Activated CD8-positive, alpha-beta memory T cell treated with anti-CD3 and anti-CD28 coated beads for 36 hours (primary cell): ENCODE results near the gene TANGO6. TPM values are rescaled to one million over a fixed set of nuclear protein-coding genes. Genes with fewer than 3 reads are reported as not detected.
"Not testable (repeated sequence)": the region's sequence is repeated elsewhere in the genome, so short reads cannot be mapped to it uniquely, and the experiment has no call there.

Source experiments
- CTCF ChIA-PET: fragments of 350-600 bp; sonication (Branson Sonifier 250); formaldehyde crosslinking; loops from one replicate; lab custom pipeline; 2021; ENCODE audit warnings: antibody characterized with exemption; lab: Charles Lee
- POLR2A ChIA-PET: fragments of 350-600 bp; sonication (Branson Sonifier 250); formaldehyde crosslinking; loops from one replicate; lab custom pipeline; 2021; ENCODE audit warnings: antibody characterized with exemption; lab: Charles Lee
- total RNA-seq, 2 experiments: library from RNA; stranded (reverse); gene quantifications; one replicate each; pipeline ENCODE4 v1.2.3, GENCODE V29; 2021

TANGO6 gene
- total RNA-seq, 2 experiments from 2014 or later: 28.1 to 32.6 TPM

GRCh38 chr16:69033151-69033949 lies 190.0 kb downstream of the TANGO6 start:
- ChIA-PET POLR2A (no interaction called here), CTCF (no interaction called here)

DNA sequence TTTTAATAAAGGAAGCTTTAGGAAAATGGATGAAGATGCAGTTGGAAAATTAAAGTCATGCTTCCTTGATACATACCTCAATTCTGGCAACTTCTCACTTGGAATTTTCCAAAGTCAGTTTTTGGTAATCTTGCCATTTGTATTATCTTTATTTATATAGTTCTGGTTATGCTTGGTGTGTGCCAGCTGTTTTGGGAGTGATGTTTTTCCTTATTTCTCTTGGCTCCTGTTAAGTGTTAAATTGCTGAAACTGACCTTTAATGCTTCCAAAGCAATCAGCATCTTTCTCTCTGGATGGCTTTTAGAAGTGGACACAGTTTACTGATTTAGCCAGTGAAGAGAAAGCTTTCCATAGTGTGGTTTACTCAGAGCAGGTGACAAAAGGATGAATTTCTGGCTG lies 192.0 kb downstream of the TANGO6 start:
- CTCF ChIA-PET: no interaction called here
- POLR2A ChIA-PET: no interaction called here

DNA sequence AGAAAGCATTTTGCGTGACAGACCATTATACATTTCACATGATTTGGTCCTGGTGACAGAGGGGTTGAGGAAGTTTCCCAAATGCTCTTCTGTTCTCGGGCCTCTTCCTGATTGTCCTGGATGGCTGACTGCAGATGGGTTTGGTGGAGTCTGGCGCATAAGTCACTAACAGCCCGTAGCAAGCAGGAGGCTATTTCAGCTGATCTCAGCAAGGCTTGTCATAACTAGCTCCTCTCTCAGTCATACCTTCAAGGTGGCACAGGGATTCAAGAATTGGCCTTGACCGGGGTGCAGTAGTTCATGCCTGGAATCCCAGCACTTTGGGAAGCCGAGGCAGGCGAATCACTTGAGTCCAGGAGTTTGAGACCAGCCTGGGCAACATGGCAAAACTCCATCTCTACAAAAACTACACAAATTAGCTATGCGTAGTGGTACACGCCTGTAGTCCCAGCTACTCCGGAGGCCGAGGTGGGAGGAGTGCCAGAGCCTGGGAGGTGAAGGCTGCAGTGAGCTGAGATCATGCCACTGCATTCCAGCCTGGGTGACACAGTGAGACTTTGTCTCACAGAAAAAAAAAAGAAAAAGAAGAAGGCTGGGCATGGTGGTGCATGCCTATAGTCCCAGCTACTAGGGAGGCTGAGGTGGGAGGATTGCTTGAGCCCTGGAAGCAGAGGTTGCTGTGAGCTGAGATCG lies 193.2 kb downstream of the TANGO6 start:
- CTCF ChIA-PET: no interaction called here
- POLR2A ChIA-PET: no interaction called here

- POLR2A ChIA-PET: interaction anchor here (0.7 kb wide), 1 partner anchor 172 kb away, joined by 3 read pairs; no protein-coding TSS in a partner anchor
- CTCF ChIA-PET: no interaction called here
These were observed 194.2 kb downstream of the TANGO6 start for GRCh38 chr16:69037373-69038160.

DNA sequence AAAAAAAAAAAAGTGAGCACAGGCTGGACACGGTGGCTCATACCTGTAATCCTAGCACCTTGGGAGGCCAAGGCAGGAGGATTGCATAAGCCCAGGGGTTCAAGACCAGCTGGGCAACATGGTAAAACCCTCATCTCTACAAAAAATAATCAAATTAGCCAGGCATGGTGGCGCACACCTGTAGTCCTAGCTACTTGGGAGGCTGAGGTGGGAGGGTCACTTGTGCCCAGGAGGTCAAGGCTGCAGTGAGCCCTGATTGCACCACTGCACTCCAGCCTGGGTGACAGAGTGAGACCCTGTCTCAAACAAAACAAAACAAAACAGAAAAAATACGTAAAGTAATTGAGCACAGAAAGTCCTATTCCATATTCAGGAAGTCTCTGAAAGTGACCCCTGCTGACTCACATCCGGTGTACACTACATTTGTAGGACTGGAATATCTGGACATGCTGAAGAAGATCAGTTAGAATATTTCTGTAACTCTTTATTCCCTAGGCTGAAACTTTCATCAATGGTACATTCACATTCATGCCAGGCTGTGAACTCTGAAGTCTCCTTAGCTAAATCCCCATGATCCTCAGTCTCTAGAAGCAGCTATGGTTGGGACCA lies 196.1 kb downstream of the TANGO6 start:
- CTCF ChIA-PET: no interaction called here

GRCh38 chr16:69040144-69040909 lies 197.0 kb downstream of the TANGO6 start:
- ChIA-PET POLR2A (no interaction called here), CTCF (no interaction called here)

More for the DNA sequence above, 196.1 kb downstream of the TANGO6 start:
- POLR2A ChIA-PET: no interaction called here

DNA sequence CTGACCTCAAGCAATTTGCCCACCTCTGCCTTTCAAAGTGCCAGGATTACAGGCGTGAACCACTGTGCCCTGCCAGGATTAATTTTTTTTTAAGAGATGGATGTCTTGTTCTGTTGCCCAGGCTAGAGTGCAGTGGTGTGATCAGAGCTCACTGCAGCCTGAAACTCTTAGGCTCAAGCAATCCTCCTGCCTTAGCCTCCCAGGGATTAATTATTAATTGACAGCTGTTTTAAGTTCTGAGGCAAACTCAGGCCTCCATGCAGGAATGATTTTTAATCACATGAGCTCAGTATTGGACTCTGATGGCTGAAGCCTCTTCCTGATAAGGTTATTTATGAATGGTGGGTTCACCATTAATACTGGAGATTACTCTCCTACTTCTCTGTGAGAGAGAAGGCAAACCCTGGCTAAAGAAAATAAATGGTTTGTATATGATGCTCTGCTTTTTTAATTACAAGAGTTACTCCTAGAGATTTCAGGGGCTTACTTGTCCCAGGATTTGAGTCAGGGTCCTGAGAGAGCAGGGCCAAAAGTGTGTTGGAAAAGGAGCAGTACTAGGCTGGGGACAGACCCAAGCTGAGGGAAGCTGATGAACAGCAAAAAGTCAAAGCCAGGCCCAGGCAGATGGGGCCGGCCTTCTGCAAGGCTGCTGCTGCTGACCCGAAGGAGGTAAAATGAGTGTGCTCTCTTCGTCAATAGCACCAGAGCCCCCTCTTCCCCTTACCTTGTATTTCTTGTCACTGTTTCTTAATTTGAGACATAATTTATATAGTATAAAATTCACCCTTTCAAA lies 205.2 kb downstream of the TANGO6 start:
- CTCF ChIA-PET: interaction anchor here (0.6 kb wide), 1 partner anchor 520 kb away, joined by 3 read pairs; no protein-coding TSS in a partner anchor
- POLR2A ChIA-PET: no interaction called here

- ChIA-PET POLR2A (no interaction called here), CTCF (no interaction called here)
These were observed 205.8 kb downstream of the TANGO6 start for GRCh38 chr16:69049146-69049545.

DNA sequence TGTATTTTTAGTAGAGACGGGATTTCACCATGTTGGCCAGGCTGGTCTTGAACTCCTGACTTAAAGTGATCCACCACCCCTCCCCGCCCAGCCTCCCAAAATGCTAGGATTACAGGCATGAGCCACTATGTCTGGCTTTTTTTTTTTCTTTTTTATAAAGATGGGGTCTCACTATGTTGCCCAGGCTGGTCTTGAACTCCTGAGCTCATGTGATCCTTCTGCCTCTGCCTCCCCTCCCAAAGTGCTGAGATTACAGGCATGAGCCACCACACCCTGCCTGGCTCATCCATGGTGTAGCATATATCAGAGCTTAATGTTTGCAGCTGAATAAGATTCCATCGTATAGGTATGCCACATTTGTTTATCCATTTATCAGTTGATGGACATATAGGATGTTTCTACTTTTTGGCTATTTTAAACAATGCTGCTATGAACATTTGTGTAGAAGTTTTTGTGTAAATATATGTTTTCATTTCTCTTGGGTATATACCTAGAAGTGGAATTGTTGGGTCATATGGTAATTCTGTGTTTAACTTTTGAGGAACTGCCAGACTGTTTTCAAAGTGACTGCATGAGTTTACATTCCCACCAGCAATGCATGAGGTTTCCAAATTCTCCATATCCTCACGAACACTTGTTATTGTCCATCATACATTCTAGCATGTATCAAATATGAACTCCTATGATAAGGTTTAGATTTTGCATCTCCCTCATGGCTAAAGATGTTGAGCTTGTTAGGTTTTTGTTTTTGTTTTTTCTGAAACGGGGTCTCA lies 206.5 kb downstream of the TANGO6 start:
- POLR2A ChIA-PET: interaction anchor here (0.6 kb wide), 1 partner anchor 73 kb away, joined by 3 read pairs; no protein-coding TSS in a partner anchor
- CTCF ChIA-PET: no interaction called here

DNA sequence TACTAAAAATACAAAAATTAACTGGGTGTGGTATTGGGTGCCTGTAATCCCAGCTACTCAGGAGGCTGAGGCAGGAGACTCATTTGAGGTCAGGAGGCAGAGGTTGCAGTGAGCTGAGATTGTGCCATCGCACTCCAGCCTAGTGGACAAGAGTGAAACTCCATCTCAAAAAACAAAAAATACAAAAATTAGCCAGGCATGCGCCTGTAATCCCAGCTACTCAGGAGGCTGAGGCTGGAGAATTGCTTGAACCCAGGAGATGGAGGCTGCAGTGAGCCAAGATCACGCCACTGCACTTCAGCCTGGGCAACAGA lies 208.1 kb downstream of the TANGO6 start:
- CTCF ChIA-PET, POLR2A ChIA-PET: not testable (repeated sequence)

GRCh38 chr16:69055008-69055407 lies 211.7 kb downstream of the TANGO6 start:
- ChIA-PET POLR2A (no interaction called here), CTCF (no interaction called here)

DNA sequence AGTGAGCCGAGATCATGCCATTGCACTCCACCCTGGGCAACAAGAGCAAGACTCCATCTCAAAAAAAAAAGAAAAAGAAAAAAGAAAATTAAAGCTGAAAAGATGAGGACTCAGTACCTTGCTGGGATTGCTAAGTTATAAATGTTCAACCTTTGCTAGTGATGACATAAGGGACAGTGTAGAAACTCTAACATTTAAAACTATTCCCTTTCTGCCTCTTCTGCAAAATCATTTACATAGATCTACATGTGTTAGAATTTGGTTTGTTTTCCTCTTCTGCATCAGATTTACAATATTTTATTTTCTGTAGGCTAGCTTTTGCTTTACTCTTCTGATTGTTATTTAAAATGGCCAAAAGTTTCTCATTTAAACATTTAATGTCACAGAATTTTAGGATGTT lies 212.6 kb downstream of the TANGO6 start:
- CTCF ChIA-PET: no interaction called here
- POLR2A ChIA-PET: interaction anchor here (0.6 kb wide), 1 partner anchor 30 kb away, joined by 6 read pairs; no protein-coding TSS in a partner anchor

GRCh38 chr16:69056421-69056820 lies 213.1 kb downstream of the TANGO6 start:
- POLR2A ChIA-PET: no interaction called here
- CTCF ChIA-PET: no interaction called here

DNA sequence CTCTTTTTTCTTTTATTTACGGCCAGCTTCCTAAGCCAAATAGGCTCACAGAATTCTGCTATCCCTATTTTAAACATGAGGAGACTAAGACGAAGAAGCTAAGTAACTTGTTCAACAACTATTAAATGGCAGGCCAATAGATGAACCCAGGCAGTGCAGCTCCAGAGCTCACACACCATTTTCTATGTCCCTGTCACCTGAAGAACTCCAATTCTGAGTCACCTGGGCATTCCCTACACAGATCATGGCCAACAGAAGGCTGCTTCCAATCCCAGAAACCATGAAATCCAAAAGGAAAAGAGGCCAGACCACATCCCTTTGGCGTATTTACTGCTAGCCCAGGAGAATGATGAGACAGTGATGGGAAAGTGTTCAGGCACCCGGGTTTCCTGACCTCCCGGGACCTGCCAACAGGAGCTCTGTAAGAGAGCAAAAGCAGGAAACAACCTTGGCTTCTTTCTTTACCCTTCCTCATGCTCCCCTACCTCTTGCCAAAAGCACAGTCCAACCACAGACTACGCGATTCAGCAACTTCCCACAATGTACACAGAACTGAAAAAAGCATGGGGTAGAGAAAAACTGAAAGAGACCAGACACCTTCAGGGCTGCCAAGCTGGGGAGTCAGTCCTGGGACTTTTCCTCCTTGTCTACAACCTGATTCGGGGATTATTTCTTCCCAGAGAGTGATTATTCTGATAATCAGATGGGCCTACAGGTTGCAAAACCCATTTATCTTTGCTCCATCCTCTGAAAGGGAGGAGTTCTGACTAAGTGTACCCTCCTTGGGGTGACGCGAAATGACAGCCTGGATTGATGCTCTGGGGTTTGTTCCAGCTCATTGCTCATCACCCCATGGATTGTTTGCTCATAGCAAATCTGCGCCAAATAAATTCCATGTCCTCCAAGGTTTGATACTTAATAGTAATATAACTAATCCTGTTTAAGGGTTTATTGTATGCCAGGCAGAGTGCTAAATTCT lies 214.4 kb downstream of the TANGO6 start:
- ChIA-PET POLR2A (no interaction called here), CTCF (no interaction called here)

DNA sequence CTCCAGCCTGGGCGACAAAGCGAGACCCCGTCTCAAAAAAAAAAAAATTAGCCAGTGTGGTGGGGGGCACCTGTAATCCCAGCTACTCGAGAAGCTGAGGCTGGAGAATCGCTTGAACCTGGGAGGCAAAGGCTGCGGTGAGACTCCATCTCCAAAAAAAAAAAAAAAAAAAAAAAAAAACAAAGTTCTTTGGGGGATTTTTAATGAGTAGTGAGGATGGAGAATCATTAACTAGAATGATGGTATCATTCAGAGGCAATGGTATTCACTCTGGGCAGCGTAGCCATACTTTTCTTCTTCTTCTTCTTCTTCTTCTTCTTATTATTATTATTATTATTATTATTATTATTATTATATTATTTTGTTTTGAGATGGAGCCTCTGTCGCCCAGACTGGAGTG lies 220.2 kb downstream of the TANGO6 start:
- POLR2A ChIA-PET: not testable (repeated sequence)
- CTCF ChIA-PET: interaction anchor here (0.6 kb wide), 1 partner anchor 685 kb away, joined by 3 read pairs; no protein-coding TSS in a partner anchor

GRCh38 chr16:69064124-69064763 lies 220.9 kb downstream of the TANGO6 start:
- CTCF ChIA-PET: no interaction called here
- POLR2A ChIA-PET: no interaction called here
